Activated CD4-positive, alpha-beta T cell treated with anti-CD3 and anti-CD28 coated beads, Interleukin-10, Interleukin-2, amounts not matched to agents 100 ng/mL and 50 ng/mL, durations not matched to agents 16 hours and 8 hours (primary cell): ENCODE data around the gene PRDM1.

Experiments used
- DNase-seq: peaks from one replicate; pipeline ENCODE4 v3.0.0-alpha.2; 2020

PRDM1 gene

DNA sequence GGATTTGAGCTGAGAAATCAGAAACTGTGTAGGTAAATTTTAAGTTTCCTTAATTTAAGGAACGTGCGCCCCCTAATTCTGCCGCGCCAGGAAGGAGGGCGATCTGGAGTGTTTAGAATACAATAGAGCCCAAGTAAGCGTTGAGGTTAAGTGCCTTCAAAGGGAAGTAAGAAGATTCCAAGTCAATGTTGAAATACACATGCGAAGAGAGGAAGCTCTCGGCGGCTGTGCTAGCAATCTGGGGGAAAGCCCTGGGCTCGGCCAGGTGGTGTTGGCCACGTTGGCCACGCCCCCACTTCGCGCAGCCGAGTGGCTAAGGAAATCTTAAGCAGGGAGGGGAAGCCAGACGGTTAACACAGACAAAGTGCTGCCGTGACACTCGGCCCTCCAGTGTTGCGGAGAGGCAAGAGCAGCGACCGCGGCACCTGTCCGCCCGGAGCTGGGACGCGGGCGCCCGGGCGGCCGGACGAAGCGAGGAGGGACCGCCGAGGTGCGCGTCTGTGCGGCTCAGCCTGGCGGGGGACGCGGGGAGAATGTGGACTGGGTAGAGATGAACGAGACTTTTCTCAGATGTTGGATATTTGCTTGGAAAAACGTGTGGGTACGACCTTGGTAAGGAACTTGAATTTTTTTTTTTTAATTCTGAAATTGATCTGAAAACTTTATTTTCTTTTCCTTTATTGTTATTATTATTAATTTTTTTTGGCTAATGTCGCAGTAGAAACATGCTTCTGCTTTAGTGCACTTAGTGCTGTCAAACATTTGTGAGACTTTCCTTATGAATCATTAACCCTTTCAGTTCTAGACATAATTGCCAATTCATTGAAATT lies at the start of gene PRDM1:
TSS of gene PRDM1 (plus strand) at position 353 of the 830 bp plus-strand sequence. CDS start at position 571, 218 bp downstream.
- DNase-seq: peak; percentile 92

DNA sequence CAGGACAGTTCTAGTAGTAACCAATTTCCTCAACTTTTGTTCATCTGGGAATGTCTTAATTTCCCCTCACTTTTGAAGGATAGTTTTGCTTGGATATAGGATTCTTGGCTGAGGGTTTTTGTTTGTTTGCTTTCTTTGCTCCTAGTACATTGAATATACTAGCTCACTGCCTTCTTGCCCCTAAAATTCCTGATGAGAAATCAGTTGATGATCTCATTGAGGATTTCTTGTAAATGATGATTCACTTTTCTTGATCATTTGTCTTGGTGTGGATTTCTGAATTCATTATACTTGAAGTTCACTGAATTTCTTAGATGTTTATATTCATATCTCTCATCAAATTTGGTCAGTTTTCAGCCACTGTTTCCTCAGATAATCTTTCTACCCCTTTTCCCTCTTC lies 49.1 kb upstream of the PRDM1 start:
- peak; percentile 16 for DNase-seq

DNA sequence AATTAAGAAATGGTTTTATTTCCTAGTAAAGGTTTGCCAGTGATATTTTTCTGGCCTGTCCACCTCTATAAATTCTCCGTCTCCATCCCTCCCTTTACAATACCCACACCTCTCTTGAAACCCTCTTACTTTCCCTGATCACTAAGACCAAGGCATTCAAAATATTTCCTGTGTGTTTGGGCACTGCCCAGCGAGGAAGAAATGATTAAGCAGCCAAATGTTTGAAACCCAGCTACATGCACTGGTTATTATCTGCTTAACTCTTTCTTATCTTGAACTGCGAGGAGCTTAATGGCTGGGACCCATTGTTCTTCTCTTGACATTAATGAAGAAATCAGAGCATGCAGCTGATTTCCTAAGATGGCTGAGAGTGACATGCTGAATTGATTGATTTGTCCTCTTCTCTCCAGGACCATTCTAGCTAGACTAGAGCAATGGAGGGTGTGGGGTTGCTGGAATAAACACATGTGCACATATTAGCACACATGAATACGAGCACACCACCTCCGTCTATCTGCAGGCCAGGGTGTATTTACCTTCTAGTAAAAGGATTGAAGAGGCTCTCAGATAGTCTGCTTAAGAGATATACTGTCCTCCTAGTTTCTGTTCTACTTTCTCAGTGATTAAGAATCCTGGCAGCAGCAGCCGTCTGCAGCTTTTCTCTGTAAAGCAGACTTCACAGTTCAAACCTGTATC lies 46.1 kb upstream of the PRDM1 start:
- DNase-seq: no peak

DNA sequence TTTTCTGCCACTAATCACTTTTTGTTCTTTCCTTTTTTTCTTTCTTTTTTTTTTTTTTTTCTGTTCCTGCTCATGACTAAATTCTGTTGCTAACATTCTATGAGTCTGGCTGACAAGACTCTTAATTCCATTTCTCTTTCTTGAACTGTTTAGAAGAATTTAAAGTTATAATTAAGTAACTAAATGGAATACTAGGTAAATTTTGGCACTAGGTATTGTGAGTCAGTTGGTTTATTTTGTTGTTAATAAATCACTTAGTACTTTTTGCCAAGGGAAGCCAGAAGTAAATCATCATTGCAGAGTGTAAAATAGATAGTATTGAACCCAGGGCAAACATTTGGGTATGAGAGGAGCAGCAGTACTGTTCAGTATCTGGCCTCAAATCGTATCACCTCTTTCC lies 42.0 kb upstream of the PRDM1 start:
- no peak for DNase-seq

DNA sequence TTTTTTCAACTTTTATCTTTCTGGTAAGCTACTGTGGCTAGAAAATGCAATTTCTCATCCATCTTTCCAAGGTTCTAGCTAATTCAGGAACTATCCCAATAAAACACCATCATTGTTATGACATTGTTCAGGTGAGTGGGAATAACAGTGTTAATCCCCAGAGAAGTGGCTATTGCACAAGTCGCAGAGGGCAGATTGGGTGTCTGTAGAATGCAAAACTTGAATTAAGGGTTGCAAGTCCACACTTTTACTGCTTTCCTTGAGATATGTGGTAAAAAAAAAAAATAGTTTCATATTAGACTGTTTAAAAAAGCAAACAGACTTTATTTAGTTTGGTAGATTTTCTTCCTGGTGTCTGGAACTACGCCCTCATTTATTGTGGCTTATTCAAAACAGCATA lies 41.1 kb upstream of the PRDM1 start:
- DNase-seq: no peak

DNA sequence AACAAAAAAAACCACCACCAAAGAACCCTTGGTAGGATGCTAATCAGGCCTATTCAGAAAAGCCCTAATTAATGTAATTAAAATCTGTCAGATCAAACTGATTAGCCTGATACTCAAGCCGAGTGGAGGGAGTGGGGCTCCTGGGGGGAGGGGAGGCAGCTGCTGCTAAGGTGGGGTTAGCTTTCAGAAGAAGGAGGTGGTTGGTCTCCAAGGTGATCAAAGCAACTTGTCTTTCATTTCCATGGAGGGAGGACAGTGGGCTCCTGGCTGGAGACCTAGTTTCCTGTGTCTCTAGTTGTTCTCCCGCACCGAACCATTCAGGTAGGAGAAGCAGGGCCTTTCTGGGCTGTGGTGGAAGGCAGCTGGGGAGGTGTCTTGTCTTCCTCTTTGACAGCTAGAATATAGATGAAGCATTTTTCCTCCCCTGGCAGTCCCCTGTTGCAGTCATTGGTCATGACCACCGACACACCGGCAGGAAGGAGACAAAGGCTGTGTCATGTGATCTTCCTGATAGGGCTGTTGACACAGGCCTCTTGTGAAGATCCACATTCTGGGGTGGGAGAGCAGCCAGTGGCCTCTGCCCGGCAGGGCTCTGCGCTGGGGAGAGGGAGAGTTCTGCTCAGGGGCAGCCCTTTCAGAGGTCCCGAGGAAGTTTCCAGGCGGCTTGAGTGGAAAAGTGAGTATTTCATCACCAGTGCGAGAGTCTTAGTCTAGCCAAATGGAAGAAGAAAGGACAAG lies 39.9 kb upstream of the PRDM1 start:
- no peak for DNase-seq

DNA sequence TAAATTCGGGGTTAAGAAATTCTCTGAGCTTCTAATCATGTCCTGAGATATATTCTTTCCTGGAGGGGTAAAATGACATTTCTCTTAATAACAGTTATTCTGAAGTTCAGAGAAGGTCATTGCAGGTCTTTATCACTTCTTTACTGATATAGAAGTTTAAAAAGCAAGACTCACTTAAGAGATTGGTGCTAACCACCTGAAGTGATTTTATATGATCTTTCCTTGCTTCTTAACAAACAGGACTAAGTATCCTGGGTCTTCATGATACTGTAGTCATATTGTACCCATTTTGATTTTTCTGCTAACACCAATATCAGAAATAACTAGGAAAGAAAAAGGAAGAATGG lies 39.3 kb upstream of the PRDM1 start:
- no peak for DNase-seq

DNA sequence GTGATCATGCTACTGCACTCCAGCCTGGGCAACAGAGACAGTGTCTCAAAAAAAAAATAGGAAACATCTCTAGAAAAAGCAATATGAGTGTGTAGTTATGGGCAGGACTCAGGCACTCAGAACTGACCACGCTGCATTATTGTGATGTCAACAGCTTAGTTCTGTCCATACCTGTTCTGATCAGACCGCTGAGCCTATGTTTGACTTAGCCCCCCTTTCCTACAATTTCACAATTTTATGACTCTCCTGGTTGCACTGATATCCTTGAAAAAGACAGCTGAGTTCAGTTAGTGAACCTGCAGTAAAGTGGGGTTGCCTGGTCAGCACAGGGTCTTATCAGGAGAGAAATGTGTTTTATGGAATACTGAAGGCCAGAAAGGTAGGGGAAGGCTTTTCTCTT lies 37.8 kb upstream of the PRDM1 start:
- no peak for DNase-seq

DNA sequence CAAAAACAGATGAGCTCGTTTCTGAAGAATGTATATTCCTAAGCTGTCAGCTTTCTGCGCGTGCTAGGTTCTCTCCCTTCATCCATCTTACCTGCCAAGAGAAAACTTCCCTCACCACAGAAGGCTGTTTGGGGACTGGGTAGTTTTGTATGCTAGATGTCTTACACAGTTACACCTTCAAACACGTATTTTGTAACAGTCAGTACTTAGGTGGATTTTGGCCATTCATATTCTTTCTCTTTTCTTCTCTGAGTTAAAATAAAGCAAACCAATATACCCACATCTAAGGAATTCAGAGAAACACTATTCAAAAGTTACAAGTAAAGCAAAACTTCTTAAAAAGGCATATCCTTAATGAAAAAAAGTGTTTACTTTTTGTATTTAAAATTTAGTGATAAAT lies 35.6 kb upstream of the PRDM1 start:
- DNase-seq: no peak

DNA sequence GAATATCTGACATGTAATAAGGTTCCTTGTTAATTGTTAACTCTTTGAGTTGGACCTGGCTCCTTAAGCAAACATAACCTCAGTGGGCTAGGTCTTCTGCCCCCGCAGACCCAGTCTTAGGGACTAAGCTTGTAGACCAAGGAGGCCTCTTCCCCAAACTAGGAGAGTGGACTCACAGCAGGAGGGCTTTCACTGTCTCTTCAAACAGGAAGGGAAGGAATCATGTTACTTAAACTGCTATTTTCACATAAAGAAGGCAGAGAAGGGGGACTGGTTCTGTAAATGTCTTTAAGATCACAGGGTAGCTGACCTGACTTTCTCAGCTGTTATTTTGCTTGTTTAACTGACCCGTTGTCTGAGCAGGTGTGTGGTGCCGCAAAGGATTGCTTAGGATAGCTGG lies 34.9 kb upstream of the PRDM1 start:
- DNase-seq: no peak

DNA sequence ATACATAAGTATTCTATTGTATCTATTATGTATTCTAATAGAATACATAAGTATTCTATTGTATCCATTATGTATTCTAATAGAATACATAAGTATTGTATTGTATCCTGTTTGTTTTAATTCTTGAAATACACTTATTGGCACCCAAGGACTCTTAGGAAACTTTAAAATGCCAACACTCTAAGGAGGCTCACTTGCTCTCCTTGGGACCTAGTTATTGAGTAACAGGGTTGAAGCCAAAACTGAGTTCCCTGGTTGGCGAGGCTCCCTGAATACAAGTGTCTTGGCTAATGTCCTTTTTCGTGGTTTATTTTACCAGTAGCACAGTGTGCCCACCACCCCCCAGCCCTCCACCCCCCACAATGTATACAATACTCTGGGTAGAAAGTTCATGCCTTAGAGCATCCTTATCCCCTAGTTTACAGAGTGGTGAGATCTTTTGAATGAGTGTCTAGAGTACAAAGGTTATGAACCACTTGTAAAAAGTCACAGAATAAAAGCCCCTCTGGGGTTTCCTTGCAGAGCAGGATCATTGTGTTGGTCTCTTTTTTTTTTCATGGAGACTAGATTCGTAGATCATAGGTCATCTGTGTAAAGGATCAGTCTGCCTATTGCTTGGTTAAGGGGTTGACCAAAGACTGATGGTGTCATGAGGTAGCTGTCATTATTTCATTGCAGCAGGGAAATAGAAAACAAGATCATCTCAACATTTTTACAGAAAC lies 32.5 kb upstream of the PRDM1 start:
- DNase-seq: no peak

DNA sequence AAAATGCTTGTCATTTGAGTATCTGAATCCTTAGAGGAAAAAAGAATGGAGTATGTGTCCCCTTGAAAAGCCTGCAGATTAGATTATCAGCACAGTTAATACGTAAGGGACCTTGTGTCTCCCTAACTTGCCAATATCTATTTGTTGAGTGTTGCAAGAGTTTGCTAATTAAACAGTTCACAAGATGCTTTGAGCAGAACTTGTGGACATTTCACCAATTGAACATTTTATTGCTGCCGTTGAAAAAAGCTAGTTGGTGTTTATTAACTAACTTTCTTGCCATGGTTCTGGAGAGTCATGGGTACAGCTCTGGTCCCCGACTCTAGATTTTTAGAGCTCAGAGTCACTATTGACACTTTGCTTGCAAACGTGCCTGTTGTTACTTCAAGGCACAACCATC lies 30.6 kb upstream of the PRDM1 start:
- no peak for DNase-seq

DNA sequence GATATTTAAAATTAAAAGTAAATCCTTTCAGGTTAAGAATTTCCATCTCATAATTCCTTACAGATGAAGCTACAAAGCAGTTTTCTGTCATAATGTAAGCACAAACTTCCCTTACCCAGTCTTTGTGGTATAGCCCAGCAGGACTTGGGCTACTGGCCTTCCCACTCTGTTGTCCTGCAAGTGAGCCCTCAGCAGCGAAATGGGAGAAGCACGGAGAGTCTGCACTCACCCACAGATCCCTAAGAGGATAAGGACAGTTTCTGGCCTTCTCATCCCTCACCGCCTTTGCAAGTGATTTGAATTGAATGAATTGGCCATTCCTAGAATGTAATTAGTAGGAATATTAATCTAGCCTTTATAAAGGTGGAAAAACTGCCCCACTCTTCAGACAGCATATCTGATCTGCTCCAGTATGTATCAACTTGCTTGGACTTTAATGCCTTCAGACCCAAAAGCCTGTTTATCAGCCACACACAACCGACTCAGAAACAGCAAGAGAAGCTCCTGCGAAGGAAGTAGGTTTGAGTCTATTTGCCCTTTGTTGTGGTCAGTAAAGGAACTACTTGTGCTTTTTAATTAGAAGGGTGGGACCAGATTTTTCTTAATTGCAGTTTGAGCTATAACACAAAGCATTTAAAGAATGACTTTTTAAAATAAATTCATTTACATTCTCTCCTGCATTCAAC lies 29.9 kb upstream of the PRDM1 start:
- peak; percentile 27 for DNase-seq

DNA sequence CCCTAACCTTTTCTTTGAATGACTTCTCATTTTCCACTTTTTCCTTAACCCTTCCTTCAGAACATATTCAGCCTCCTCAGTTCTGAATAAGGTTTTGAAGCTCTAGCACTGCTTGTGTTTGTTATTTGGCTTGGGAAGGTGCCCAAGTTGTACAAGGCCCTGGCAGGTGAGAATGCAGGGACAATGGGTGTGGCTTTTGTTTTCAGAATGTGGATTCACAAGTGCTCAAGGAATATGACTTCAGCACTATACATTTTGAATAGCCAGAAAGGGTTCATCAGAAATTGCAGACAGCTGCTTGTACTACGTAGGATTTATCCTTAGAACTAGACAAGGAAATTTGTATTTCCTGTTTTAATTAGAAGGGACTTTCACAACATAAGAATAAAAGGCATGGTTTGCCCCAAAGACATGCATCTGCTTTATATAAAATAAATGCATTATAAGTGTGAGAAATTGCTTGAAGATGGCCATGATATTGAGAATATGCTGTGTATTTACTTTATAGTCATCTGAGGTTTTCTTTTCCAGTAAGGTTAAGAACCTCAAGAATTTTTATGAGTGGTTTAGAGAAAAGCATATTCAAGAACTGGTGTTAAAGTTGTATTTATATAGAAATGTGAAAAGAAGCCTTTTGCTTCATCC lies 29.3 kb upstream of the PRDM1 start:
- no peak for DNase-seq

DNA sequence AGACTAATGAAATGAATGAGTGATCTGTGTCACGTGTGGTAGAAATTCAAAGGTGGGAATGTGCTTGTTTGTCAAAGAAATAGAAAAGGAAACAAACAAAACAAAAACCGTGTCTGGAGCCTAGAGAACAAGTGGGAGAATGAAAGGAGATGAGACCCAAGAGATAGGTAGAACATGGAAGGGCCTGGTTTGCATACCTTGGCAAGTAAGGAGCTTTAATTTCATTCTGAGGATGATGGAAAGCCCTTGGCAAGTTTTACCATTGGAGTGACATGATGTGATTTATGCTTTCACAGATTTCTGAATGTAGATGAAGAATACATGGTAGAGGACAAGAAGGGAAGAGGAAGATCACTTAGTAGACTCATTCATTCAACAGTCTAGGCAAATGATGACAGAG lies 26.8 kb upstream of the PRDM1 start:
- no peak for DNase-seq

DNA sequence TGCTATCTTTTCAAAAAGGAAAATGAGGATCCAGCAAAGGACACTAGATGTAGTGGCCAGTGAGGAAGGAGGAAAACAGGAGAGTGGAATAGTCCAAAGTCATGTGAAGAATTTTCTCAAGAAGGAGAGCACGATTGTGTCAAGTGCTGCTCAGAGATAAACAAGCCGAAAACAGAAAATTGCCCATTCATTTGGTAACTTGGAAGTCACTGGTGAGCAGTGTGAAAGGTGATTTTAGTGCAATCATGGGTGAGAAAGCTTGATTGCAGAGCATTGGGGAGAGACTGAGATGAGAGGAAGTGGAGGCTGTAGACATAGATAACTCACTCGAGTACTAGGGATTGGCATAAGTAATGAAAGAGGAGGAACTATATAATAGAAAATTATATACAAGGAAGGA lies 26.0 kb upstream of the PRDM1 start:
- no peak for DNase-seq

DNA sequence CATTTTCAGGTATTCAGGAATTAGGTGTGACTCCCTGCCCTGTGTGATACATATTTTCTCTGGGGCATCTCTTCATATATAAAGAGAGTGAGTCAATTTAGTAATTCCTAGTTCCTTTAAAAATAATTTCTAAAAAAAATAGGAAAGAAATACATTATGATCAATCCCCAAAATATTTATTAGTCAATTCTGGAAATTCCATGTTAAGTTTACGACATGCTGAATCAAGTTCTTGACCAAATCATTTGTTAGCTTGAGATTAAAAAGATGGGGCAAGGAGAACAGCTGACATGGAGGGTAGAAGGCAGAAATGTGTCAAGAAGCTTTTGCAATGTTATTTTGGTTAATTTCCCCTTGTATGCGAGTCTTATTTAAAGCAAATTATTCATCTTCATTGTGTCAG lies 22.7 kb upstream of the PRDM1 start:
- DNase-seq: no peak

DNA sequence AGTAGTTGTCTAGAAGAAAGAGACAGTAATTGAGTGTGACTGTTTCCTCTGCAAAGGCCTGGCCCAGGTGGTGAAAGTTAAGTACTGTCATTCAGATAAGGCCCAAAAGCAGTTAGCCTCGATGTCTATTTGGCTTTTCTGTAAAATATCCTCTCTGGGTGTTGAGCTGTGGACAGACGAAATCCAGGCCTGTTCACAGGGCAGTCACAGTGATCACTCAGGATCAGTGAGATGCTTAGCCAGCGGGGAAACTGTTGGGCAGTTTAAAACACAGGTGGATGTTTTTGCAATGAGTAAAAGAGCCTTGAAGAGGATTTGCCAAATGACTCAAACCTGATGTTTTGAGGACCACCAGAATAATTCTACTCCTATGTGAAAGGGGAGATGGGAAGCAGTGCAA lies 22.0 kb upstream of the PRDM1 start:
- no peak for DNase-seq

DNA sequence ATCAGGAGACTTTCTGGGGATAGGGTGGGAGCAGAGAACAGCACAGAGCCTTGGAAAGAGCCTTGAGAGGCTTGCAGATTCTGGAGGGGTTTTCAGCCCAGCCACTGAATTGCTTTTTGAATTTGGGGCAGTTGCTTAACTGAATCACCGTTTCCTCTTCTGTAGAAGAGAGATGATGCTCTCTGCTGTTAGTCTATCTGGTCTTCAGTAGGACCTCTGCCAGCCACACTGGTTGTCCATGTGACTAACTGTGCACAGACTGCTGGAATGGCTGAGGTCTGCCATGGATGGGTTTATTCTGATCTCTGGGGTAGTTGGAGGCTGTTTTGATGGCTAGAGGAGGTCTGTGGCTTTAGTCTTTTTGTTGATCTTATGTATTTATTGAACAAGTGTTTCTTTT lies 21.4 kb upstream of the PRDM1 start:
- DNase-seq: no peak

DNA sequence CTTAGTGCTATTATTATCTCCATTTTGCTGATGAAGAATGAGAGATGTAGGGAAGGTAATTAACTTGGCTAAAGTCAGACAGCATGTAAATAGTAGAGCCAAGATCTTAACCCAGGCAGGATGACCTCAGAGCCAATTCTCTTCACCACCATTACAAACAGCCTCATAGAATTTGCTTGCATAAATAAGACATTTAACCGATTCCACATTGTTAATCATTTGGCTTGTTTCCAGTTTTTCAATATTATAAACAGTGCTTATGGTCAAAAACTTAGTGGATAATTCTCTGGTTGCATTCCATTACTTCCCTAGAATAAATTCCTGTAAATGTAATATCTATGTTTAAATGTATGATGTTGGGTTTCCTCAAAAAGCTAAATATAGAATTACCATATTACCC lies 19.1 kb upstream of the PRDM1 start:
- DNase-seq: no peak

DNA sequence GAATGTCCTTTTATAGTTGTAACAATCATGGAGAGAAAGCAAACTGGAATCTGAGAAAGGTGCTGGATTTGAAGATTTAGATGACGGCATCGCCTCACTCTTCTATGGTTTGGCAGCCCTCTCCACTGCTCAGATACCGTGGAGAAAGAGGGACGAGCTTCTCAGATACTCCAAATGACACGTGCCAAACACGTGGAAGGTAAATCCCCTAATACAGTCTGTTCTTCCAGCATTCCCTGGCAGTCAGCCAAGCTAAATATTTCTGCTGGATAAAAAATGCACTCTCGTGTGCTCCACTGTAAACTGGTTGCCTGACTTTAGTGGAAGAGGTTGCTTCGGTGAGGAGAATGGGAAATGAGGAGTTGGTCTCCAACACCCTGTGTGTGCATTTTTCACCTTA lies 16.7 kb upstream of the PRDM1 start:
- no peak for DNase-seq

DNA sequence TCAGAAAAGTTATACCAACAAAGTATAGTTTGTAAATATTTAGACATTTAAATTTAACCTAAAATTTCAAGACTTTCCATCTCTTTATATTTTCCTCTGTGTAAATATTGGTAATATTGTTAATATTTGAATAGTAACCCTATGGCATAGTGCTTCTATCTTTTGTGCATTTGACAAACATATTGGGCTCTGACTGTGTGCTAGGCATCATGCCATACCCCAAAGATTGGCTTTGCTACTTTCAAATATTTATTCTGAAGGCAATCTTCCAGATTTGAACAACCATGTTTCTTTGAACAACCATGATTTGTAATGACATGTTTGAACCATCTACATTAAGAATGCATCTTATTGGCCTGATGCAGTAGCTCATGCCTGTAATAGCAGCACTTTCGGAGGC lies 15.5 kb upstream of the PRDM1 start:
- DNase-seq: no peak
